Fibroblast of lung (primary cell): Measurements from ENCODE around the gene HACD4. TPM values are rescaled to one million over a fixed set of nuclear protein-coding genes. Genes with fewer than 3 reads are reported as not detected.
A peak's percentile ranks its signal among the peaks of the same experiment; 100 is the strongest.

Source experiments
- DNase-seq, 2 donors: peaks; one replicate each; pipeline versions ENCODE4 v3.0.0 to v3.0.0-alpha.2; 2010; ENCODE audit warnings: low read depth in 2 of 2
- H2AFZ ChIP-seq: 2 replicates; pipeline ENCODE4 v1.5.1; 2012; ENCODE audit warnings: low read length, control low read depth, inconsistent platforms
- H3K27ac ChIP-seq: 2 replicates; pipeline ENCODE4 v1.5.1; 2011; ENCODE audit warnings: low read length, control low read depth; ENCODE audit not compliant: insufficient read depth
- H3K27me3 ChIP-seq: 2 replicates; pipeline ENCODE4 v1.5.1; 2011; ENCODE audit warnings: mild to moderate bottlenecking, low read length; ENCODE audit not compliant: control insufficient read depth, insufficient read depth
- H3K36me3 ChIP-seq: 2 replicates; pipeline ENCODE4 v1.5.1; 2011; ENCODE audit warnings: low read length; ENCODE audit not compliant: control insufficient read depth, insufficient read depth
- H3K4me1 ChIP-seq: 2 replicates; pipeline ENCODE4 v1.5.1; 2011; ENCODE audit warnings: low read length; ENCODE audit not compliant: control insufficient read depth, insufficient read depth; ENCODE audit errors: extremely low read depth
- H3K4me2 ChIP-seq: 2 replicates; pipeline ENCODE4 v1.5.1; 2011; ENCODE audit warnings: low read length, control low read depth; ENCODE audit not compliant: insufficient read depth; ENCODE audit errors: extremely low read depth
- H3K4me3 ChIP-seq, 4 experiments: fragments of 200-600 bp in 1 of 4; sonication (generic) in 1 of 4; replicated peaks in 1 of 4; 2 replicates each; pipeline ENCODE4 v1.5.1; 2011 to 2016; ENCODE audit warnings: low read length in 4 of 4, low read depth in 3 of 4, mild to moderate bottlenecking in 3 of 4, control low read depth in 2 of 4, inconsistent platforms in 1 of 4, mixed read lengths in 1 of 4; ENCODE audit not compliant: insufficient read depth in 1 of 4; ENCODE audit errors: control extremely low read depth in 1 of 4
- H3K79me2 ChIP-seq: 2 replicates; pipeline ENCODE4 v1.5.1; 2012; ENCODE audit warnings: mild to moderate bottlenecking, low read length, inconsistent platforms; ENCODE audit not compliant: control insufficient read depth, insufficient read depth
- H3K9ac ChIP-seq: 2 replicates; pipeline ENCODE4 v1.5.1; 2011; ENCODE audit warnings: mild to moderate bottlenecking, low read length, control low read depth; ENCODE audit not compliant: insufficient read depth
- H3K9me3 ChIP-seq: 2 replicates; pipeline ENCODE4 v1.5.1; 2012; ENCODE audit warnings: low read depth, low read length; ENCODE audit not compliant: control insufficient read depth, insufficient read depth
- H4K20me1 ChIP-seq: 2 replicates; pipeline ENCODE4 v1.5.1; 2011; ENCODE audit warnings: low read length; ENCODE audit not compliant: control insufficient read depth, insufficient read depth; ENCODE audit errors: extremely low read depth
- CTCF ChIP-seq, 2 donors: IDR thresholded peaks in 1 of 2; conservative IDR thresholded peaks in 1 of 2; 1 replicate in 1 of 2; 2 replicates in 1 of 2; pipeline ENCODE4 v1.5.1; 2011 to 2012; ENCODE audit warnings: low read length in 2 of 2, control low read depth in 1 of 2, inconsistent platforms in 1 of 2, low read depth in 1 of 2, mild to moderate bottlenecking in 1 of 2
- EZH2 ChIP-seq: IDR thresholded peaks from 2 replicates; pipeline ENCODE4 v1.5.1; 2012; ENCODE audit warnings: low read length, control low read depth, mild to moderate bottlenecking; ENCODE audit errors: missing control alignments
- polyA minus RNA-seq: library from RNA; depleted of rRNA, polyadenylated mRNA; stranded (reverse); fragments of >200 nt; gene quantifications from 2 replicates; pipeline ENCODE4 v1.2.3, GENCODE V29; 2011; ENCODE audit warnings: low replicate concordance
- polyA plus RNA-seq, 2 donors: library from polyadenylated mRNA; depleted of rRNA in 1 of 2; stranded (reverse) in 1 of 2; unstranded in 1 of 2; fragments of >200 nt; gene quantifications; 2 replicates each; pipeline ENCODE4 v1.2.1, GENCODE V29; 2011 to 2012; ENCODE audit warnings: missing spikeins in 1 of 2
- total RNA-seq: library from RNA; depleted of rRNA; stranded (reverse); fragments of >200 nt; gene quantifications from 2 replicates; pipeline ENCODE4 v1.2.1, GENCODE V29; 2014

HACD4 gene
- total RNA-seq = 12.3 and 24.9 TPM in 2 replicates
- polyA plus RNA-seq = 11.4 and 27.1 TPM in 2 replicates
- polyA plus RNA-seq (2012) = 5.6 and 12.4 TPM in 2 replicates
- polyA minus RNA-seq = 2.6 and 5.5 TPM in 2 replicates

DNA sequence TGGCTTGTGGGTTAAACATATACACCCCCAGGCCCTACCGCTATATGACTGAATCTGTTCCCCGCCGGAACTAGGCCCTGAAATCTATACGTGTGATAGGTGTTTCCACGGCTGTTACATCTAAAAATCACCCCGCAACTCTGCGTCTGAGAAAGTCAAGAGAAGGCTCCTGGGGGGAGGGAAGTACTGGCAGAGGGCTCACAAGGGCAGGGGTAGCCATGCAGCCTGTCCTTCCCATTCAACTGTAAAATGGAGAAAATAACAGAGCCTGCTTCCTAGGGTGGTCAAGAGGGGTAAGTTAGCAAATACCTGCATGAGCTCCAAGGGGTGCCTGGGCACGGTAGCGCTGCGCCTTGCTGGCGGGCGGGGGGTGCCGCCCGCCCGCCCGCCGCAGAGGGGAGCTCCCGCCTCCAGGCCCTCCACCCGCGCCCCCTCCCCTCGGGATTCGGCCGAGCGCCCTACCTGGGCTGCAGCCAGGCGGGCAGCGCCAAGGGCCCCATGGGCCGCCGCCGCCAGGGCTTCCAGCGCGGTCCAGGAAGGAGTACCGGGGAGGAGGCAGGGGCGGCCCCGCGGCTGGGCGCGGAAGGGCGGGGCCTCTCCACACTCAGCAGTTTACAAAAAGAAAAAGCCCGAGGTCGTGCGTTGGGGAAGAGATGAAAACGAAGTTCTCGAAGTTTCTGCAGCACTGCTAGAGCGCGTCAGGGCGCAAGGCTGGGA, at the start of gene HACD4:
TSS of gene HACD4 (minus strand) at position 550 of the 717 bp plus-strand sequence. CDS start at position 500, 50 bp downstream.
- TF ChIP-seq CTCF (conservative IDR thresholded peaks at IDR 0.05 in 1 of 2, IDR thresholded peaks at IDR 0.05 in 1 of 2; ENCODE audit: low read depth in 1 of 2, low read length in 2 of 2) (no peak), EZH2 (no peak)
- peak; percentile 45 to 49 for DNase-seq
- peak within 1 kb of the TSS; percentile 67 for H3K4me2 ChIP-seq
- H3K9ac ChIP-seq = peak within 1 kb of the TSS; percentile 43
- H3K27ac ChIP-seq = peak within 1 kb of the TSS; percentile 49
- H3K4me3 ChIP-seq = peak within 1 kb of the TSS; percentile 58 to 67 (median 64)
- H2AFZ ChIP-seq = peak within 1 kb of the TSS; percentile 83
- H3K4me1 ChIP-seq = peaks cover 9% of the 10 kb centered on the region
- H3K27me3 ChIP-seq = no peaks in the 10 kb centered on the region
- H3K36me3 ChIP-seq = no peaks in the 10 kb centered on the region
- no peaks in the 10 kb centered on the region for H3K9me3 ChIP-seq
- H4K20me1 ChIP-seq = no peaks in the 10 kb centered on the region
- no peaks in the 10 kb centered on the region for H3K79me2 ChIP-seq

DNA sequence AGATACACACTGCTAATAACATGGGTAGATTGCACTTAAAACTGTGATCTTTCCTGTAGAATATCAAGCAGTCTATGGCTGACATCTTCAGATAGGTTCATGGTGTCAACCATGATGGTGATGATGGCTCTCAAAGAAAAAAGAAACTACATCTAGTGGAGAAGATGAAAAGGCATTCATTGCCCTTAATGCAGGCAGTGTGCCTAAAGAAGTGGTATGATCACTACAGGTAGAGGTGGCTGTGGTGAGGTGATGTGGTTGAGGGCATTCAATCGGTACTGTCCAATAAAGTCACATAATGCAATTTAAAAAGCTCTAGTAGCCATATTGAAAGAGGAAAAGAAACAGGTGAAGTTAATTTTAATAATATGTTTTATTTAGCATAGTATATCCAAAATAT, 49.4 kb upstream of the HACD4 start:
- no peaks in the 10 kb centered on the region for H3K9me3 ChIP-seq
- no peak overlapping the region for H3K27ac ChIP-seq
- no peaks in the 10 kb centered on the region for H3K4me1 ChIP-seq
- no peak for TF ChIP-seq CTCF (conservative IDR thresholded peaks at IDR 0.05 in 1 of 2, IDR thresholded peaks at IDR 0.05 in 1 of 2; ENCODE audit: low read depth in 1 of 2, low read length in 2 of 2)
- no peak for TF ChIP-seq EZH2
- H3K4me3 ChIP-seq = no peak overlapping the region
- no peaks in the 10 kb centered on the region for H3K27me3 ChIP-seq
- no peak overlapping the region for H2AFZ ChIP-seq
- H3K9ac ChIP-seq = no peak overlapping the region
- H4K20me1 ChIP-seq = no peaks in the 10 kb centered on the region
- no peak for DNase-seq
- H3K4me2 ChIP-seq = no peak overlapping the region
- H3K36me3 ChIP-seq = no peaks in the 10 kb centered on the region
- H3K79me2 ChIP-seq = no peaks in the 10 kb centered on the region

DNA sequence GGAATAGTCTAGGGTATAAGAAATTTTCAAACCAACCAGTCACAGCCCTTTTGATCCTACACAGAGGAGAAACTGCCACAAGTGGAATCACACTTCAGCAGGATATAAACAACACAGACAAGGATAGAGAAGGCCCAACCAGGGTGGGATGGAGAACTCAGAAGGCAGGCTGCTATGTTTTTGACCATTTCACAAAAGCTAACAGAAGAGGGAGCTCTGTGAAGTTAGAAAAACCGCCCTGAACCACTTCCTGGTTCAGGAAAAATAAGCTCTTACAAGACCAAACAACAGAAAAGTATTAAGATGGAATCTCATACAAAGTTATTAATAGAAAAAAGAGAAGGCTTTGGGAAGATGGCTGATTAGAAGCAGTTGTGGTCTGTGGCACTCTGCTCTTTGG, 47.3 kb upstream of the HACD4 start:
- no peaks in the 10 kb centered on the region for H4K20me1 ChIP-seq
- no peaks in the 10 kb centered on the region for H3K36me3 ChIP-seq
- H3K9ac ChIP-seq = no peak overlapping the region
- no peaks in the 10 kb centered on the region for H3K27me3 ChIP-seq
- H3K27ac ChIP-seq = no peak overlapping the region
- no peaks in the 10 kb centered on the region for H3K79me2 ChIP-seq
- H3K4me3 ChIP-seq = no peak overlapping the region
- no peak for TF ChIP-seq CTCF (conservative IDR thresholded peaks at IDR 0.05 in 1 of 2, IDR thresholded peaks at IDR 0.05 in 1 of 2; ENCODE audit: low read depth in 1 of 2, low read length in 2 of 2)
- no peaks in the 10 kb centered on the region for H3K9me3 ChIP-seq
- no peak overlapping the region for H3K4me2 ChIP-seq
- H3K4me1 ChIP-seq = no peaks in the 10 kb centered on the region
- DNase-seq = no peak
- H2AFZ ChIP-seq = no peak overlapping the region
